Stimulated activated CD4-positive, alpha-beta T cell treated with anti-CD3 and anti-CD28 coated beads, Interleukin-12 subunit alpha, Interleukin-12 subunit beta, amount 100 ng/mL, for 24 hours (primary cell): ENCODE measurements around the gene GRP.
"Not testable (repeated sequence)": the region's sequence is repeated elsewhere in the genome, so short reads cannot be mapped to it uniquely, and the experiment has no call there.

Experiments
- DNase-seq, 2 experiments: peaks; one replicate each; pipeline ENCODE4 v3.0.0-alpha.2; 2020; ENCODE audit warnings: low read depth in 2 of 2

Gene GRP

DNA sequence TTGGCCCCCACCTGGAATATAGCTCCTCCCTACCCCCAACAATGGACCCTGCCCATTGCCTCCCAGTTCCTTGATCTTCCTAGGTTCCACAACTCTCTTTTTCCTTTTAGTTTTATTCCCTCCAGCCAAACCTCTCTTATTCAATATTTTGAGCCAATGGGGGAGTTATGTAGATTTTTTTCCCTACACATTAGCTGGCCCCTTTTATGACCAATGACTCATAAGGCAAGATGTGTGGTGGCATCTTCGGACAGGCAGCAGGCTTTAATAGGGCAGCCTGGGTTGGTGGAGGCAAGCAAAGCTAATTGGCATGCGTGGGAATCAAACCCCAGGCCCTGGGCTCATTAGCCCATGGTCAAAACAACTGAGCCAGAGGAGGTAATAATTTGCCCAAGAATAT lies 9.2 kb downstream of the GRP start:
- no peak for DNase-seq

DNA sequence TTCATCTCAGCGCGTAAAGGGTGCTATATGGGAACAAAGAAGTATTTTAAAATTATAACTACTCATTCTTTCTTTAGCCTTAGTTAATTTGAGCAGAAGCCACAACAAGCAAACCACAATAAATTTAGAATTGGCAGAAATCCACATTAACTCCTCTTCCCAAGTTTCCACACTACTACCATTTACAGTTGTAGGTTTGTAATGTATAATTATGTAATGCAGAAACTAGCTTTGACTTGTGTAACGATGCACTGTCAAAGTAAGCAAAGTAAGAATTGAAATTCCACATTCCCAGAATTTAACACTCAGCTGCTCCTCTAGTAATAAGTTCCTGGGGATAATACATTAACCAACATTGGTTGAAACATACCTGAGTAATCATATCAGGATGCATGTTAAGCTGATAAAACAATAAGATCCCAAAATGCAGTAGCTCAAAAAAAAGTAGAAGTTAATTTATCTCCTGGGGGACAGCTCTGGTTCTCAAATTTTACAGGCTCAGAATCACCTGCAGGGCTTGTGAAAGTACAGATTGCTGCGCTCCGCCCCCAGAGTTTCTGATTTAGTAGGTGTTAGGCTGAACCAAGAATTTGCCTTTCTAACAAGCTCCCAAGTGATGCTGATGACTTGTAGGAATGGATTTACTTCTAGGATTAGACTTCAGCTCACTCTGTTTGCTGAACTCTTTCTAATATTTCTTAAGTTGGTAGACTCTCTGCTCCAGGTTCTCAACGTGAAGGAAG lies 9.9 kb downstream of the GRP start:
- DNase-seq, result no peak

- DNase-seq, result no peak
Measured at GRCh38 chr18:59231114-59231513, 11.2 kb downstream of the GRP start.

GRCh38 chr18:59231877-59232276 lies 11.9 kb downstream of the GRP start:
- no peak for DNase-seq

DNA sequence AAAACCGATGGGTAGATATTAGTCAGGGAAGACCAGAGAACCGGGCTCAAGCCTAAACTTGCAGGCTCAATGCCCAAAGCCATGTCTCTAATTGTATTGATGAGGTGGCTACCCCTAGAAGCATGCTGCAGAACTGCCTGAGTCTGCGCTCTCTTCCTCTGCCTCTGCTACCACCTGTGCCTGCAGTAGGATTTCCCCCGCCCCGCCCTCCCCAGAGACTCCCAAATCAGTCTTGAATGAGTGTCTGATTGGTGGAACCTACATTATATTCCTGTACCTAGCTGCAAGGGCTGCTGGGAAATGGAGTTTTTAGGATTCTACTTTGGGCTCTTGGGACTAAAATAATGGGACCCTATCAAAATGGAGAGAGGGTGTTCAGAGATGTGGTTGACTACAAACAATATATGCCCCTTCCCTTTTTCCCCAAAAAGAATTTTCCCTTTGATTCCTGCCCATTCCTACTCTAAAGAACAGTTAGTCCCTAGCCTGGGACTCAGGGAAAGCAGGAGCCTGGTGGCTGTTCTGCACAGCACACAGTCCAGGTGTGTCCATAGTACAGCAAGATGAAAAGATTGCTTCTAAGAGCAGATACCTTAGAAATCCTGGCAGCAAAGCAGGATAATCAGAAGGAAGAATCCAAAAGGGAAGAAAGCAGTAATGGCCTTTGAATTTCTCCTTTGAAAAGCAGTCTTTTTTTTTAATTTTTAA lies 12.5 kb downstream of the GRP start:
- no peak for DNase-seq

DNA sequence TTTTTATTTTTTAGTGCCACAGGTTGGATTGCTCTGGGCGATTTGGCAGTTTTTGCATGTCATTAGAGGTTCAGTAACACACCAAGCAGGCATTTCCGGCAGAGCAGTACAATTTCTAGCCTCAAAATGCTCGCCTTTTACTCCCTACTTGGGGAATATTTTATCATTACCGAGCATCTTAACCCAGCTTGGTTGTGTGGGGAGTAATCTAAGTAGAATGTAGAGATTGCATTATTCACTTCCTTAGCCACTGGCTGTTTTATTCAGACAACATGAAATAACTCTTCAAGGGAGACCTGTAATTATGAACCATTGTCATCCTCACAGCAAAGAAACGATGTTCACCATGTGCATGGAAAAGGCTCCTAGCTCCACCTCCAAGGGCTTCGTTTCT lies 13.1 kb downstream of the GRP start:
- no peak for DNase-seq

DNA sequence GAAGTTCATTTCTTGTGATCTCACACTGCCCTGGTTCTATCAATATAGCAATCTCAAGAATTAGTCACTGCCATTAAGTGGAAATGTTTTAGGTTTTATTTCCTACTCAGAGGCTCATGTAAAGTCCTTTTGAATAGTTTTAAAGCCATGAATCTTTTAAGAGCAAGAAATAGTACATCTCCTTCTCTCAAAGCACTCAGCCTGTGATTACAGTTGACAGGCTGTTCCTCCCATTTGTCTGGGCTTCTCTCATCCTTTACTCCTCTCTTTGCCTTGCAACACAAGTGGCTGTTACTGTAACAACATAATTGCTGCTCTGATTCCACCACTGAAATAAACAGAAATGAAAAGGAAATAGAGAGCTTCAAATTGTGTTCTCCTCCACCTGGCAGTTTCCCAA lies 18.4 kb downstream of the GRP start:
- no peak for DNase-seq

GRCh38 chr18:59239642-59240041 lies 19.7 kb downstream of the GRP start:
- no peak for DNase-seq

- no peak for DNase-seq
Measured at GRCh38 chr18:59242906-59243305, 22.9 kb downstream of the GRP start.

GRCh38 chr18:59246796-59247195 lies 26.8 kb downstream of the GRP start:
- DNase-seq, result no peak

DNA sequence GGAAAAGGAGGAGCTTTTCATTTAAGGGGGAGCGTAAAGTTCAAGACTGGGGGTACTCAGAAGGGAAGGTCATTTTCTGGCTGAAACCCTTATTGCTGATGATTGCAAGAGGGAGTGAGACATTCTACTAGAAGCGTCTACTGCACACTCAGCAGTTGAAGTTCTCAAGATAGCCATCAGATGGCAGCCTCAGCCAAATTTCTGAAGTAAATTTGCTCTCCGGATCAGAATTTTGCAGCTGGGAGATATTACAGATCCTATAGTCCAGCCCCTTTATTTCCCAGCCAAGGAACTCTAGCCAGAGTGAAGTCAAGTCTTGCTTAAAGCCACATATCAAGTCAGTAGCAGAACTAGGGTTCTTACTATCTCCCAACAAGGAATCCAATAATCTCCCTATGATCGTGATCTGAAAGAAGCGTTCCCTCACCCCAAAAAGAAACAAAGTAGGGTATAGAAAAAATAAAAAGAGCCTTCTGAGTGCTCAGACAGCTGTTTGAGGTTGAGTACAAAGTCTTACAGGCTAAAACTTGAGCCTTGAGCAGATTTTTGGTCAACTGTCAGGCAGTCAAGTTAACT lies 29.3 kb downstream of the GRP start:
- no peak for DNase-seq

GRCh38 chr18:59255491-59255890 lies 35.5 kb downstream of the GRP start:
- not testable (repeated sequence) for DNase-seq

DNA sequence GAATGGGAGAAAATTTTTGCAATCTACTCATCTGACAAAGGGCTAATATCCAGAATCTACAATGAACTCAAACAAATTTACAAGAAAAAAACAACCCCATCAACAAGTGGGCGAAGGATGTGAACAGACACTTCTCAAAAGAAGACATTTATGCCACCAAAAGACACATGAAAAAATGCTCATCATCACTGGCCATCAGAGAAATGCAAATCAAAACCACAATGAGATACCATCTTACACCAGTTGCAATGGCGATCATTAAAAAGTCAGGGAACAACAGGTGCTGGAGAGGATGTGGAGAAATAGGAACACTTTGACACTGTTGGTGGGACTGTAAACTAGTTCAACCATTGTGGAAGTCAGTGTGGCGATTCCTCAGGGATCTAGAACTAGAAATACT lies 41.9 kb downstream of the GRP start:
- not testable (repeated sequence) for DNase-seq

DNA sequence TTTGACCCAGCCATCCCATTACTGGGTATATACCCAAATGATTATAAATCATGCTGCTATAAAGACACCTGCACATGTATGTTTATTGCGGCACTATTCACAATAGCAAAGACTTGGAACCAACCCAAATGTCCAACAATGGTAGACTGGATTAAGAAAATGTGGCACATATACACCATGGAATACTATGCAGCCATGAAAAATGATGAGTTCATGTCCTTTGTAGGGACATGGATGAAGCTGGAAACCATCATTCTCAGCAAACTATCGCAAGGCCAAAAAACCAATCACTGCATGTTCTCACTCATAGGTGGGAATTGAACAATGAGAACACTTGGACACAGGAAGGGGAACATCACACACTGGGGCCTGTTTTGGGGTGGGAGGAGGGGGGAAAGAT lies 42.3 kb downstream of the GRP start:
- not testable (repeated sequence) for DNase-seq

GRCh38 chr18:59263661-59264060 lies 43.7 kb downstream of the GRP start:
- DNase-seq, result no peak

- DNase-seq, result no peak
Measured at GRCh38 chr18:59264121-59264571, 44.2 kb downstream of the GRP start.

DNA sequence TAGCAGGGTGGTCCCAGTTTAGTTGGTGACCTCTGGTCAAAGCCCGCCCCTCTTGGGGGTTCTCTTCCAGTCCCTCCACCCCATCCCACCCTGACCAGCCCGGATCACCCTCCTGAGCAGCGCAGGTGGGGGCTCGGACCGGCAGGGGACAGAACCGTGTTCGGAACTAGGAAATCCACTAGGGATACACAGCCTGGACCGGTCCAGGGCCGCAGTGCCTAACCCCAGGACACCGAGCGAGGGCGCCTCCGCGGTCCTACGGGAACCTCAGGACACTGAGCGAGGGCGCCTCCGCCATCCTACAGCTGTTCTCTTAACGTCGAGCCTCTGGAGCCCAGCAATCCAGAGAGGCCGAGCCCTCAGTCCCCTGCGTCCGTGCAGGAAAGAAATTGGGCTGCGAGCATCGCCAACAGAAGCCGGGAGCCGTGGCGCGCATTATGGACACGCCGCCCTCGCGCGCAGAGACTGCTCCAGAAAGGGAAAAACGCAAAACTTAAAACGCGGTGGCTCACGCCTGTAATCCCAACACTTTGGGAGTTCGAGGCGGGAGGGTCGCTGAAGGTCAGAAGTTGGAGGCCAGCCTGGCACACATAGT lies 44.8 kb downstream of the GRP start:
- DNase-seq, result no peak

GRCh38 chr18:59265246-59265973 lies 45.5 kb downstream of the GRP start:
- peak in 1 of 2 experiments; percentile 53 for DNase-seq

- DNase-seq, result no peak
Measured at GRCh38 chr18:59265974-59266369, 46.0 kb downstream of the GRP start.

DNA sequence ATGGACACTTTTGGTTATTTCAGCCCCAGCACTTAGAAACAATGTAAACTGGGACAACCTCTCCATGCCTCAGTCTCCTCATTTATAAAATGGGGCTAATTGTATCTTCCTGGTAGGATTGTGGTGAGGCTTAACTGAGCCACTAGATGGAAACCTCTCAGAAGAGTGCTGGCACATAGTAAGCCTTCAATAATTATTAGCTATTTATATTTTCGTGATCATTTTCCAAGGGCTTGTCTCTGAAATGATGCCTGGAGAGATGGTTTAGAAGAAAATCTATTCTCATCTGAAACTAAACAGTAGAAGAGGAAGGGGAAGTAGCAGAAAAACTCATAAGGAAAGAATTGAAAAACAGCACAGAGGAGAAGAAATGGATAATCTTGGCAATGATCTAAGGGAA lies 46.5 kb downstream of the GRP start:
- DNase-seq, result no peak

GRCh38 chr18:59266886-59267502 lies 47.0 kb downstream of the GRP start:
- DNase-seq, result no peak
